Prostate gland (tissue), 2 donors: ENCODE results near the gene CLMP.

Experiments
- CTCF ChIP-seq, 4 experiments: fragments of 200-600 bp in 2 of 4; fragments of 450-650 bp in 2 of 4; sonication (generic) in 2 of 4; IDR thresholded peaks; 1 replicate in 3 of 4; 2 replicates in 1 of 4; pipeline ENCODE4 v1.5.1; 2016 to 2019; ENCODE audit warnings: antibody characterized with exemption in 4 of 4, mild to moderate bottlenecking in 2 of 4, moderate library complexity in 2 of 4
- POLR2A ChIP-seq: fragments of 450-650 bp; IDR thresholded peaks from one replicate; pipeline ENCODE4 v1.6.1; 2016; ENCODE audit warnings: antibody characterized with exemption, mild to moderate bottlenecking
- POLR2AphosphoS5 ChIP-seq: sonication (generic); formaldehyde crosslinking; IDR thresholded peaks from one replicate; pipeline ENCODE4 v1.6.1; 2017; ENCODE audit warnings: antibody characterized with exemption

- TF ChIP-seq CTCF (IDR thresholded peaks at IDR 0.05) (no peak), POLR2AphosphoS5 (no peak), POLR2A (no peak)
These were observed 9.7 kb downstream of the CLMP start for GRCh38 chr11:123185326-123185725.
